Medulla oblongata (tissue), 1 donor: ENCODE data around the gene BDNF.
"Not testable (repeated sequence)": the region's sequence is repeated elsewhere in the genome, so short reads cannot be mapped to it uniquely, and the experiment has no call there.

ENCODE experiments used
- DNase-seq: peaks from one replicate; pipeline ENCODE4 v3.0.0-alpha.2; 2015; ENCODE audit errors: extremely low spot score

BDNF gene

DNA sequence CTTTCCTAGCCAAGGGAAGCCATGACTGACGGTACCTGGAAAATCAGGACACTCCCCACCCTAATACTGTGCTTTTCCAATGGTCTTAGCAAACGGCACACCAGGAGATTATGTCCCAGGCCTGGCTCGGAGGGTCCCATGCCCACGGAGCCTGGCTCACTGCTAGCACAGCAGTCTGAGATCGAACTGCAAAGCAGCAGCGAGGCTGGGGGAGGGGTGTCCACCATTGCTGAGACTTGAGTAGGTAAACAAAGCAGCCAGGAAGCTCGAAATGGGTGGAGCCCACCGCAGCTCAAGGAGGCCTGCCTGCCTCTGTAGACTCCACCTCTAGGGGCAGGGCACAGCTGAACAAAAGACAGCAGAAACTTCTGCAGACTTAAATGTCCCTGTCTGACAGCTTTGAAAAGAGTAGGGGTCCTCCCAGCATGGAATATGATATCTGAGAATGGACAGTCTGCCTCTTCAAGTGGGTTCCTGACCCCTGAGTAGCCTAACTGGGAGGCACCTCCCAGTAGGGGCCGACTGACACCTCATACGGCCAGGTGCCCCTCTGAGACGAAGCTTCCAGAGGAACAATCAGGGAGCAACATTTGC is 34.6 kb downstream of the BDNF start:
- not testable (repeated sequence) for DNase-seq

DNA sequence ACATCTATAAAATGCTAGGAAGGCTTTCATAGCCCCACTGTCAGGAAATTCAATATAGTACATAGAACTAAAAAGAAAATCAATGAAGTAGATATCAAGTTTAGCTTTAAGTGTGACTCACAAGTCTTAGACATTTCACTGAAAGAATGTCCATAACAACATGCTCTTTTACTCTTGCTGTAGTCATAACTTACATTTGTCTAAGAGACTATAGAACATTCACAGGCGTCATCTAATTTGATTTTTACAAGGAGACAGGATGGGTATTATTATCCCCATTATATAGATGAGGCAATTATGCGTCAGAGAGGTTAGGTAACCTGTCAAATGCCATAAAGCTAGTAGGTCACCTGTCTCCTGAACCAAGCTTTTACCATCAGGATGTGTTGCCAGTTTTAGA is 36.9 kb downstream of the BDNF start:
- DNase-seq = no peak

DNA sequence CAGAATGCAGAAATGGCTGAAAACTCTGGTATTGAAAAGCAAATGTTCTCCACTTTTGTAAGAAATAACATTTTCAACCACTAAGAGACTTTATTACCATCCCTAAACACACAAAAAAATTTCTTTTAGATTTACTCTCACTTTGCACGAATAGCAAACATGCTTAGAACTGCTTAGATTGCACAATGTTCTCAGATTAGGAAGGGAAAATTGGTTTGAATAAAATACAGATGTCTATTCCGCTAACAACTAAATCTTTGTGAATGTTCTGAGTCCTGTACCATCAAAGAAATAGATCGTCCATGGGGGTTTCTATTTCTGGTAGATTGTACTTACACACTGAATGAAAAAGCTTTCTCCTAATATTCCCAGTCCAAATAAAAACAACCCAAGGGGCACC is 40.1 kb downstream of the BDNF start:
- DNase-seq = no peak

DNA sequence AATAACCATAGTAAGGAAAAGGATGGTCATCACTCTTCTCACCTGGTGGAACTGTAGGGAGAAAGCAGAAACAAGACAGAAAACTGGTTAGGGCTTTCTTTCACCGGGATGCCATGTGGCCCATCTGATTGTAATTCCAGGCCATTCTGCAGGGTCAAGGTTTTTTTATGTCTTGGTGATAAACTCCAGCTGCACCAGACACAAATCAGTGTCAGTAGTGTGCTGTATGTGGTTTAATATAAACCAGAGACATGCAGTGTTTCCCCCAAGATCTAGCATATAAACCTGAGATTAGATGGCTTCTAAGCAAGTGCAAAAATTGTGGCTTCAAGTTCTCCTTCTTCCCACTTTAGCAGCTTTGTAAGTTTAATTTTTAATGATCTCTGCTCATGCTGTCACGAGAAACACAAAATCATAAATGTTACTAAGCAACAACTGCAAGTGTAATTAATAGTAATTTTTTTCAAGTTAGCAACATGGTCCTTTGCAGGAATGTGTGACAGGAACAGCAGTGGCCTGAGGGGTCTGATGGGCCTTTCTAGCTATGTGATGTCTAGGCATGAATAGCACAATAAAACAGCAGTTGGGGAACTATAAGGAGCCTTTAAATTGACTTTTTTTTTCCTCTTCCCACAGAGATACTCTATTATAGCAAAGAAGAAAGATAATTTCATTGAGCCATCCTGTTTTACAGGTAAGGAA is 41.6 kb downstream of the BDNF start:
- no peak for DNase-seq

DNA sequence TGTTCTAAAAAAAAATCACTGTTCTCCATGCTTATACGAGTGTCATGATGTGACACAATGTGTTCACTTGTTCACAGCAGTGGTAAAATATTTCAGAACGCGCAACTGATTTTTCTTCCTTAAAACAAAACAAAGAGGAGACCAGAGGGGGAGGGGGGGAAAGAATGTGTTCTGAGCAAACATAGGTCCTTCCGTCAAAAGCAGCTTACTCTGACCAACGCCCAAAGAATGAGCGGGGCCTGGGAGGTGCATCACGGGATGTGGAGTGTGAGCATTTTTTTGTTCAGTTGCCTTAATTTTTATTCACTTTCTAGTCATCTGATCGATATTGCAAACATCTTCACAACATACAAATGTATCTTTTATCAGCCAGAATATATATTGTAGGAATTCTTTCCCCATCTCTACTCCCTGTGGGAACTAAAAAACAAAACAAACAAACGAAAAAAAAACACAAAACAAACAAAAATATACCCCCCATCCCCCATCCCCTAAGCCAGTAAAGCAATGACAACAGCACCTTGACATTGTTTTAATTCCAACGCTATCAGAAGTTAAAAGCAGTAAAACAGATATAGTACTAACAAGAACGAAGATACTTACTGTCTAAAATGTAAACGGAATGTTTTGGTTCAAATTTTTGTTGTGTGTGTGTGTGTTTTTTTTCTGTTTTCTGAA is 43.3 kb downstream of the BDNF start:
- DNase-seq = no peak

DNA sequence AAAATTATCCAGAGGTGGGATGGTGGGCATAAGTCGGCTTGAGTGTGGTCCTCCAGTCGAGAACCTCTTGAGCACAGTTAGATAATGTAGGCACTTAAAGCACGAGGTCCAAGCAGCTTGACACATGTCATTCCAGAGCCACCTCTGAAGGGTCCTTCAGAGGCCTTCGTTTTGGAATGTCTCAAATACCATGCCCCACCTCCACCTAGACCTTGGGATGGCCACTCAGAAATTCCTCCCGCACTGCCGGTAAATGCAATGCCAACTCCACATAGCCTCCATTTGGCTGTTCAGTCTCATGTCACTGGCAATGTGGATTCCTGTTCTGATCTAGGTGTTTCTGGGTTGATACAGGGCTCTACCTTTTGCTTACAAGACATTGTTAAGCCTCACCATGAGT is 43.9 kb downstream of the BDNF start:
- DNase-seq = no peak

DNA sequence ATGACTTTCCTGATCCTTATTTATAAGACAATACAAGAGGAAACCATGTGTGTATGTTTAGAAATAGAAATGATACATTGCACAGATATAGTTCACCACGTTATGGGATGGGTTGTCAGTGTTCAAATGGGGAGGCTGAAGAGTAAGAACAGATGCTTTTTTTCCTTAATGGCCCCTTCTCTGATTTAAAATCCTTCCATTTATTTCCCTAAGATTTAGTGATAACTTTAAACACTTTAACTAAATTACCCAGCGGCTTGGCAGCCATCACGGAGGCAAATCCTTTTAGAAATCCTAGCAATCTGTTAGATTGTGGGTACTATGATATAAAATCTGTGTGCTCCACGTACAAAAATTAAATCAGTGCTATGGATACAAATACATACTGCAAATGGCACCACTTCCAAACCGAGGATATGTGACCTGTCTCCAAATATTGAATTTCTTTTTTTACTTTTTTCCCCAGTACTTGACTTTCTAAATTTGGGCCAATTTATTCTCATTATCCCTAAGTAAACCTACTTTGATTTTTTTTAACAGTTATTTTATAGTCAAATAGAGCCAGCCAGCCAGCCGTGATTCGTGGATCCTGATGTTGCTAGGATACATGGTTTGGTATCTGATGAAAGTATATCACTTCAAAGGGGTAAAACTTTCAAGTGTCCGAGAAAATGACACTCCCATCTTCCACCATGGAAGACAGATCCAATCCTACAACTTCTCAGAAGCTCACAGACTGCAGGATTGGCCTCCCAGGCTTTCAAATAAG is 46.1 kb downstream of the BDNF start:
- DNase-seq = no peak

DNA sequence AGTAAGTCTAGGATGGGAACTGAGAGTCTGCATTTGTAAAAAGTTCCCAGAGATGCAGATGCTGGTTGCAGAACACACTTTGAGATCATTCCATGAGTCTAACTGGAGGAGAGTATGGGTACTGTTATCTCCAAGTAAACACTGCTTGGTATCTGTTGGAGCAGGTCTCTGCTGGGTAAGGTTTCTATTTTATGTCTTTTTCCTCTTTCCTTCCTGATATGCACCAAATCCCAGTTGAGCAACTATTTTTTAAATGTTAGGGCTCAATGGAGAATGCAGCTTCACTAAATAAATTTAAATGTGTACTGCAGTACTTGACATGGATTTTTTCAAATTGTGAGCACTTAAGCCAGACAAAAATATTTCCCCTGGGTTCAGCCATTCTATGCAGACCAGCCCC is 48.5 kb downstream of the BDNF start:
- DNase-seq = no peak

DNA sequence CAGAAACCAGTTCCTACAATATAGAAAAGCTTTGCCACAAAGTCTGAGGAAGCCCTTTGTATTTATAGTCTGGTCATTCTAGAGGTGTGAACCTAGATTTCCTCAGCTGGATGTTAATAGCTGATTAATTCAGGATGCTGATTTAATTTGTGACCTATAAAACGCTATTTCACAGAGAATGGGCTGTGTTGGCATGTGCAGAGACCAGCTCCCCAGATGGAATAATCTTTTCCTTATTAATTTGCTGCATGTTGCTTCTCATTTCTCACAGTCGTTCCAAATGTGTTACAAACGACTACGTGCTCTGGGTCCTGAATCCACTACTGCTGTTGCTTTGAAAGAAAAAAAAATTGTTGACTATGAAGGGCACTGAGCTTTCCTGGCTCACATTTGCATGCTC is 49.3 kb downstream of the BDNF start:
- no peak for DNase-seq

DNA sequence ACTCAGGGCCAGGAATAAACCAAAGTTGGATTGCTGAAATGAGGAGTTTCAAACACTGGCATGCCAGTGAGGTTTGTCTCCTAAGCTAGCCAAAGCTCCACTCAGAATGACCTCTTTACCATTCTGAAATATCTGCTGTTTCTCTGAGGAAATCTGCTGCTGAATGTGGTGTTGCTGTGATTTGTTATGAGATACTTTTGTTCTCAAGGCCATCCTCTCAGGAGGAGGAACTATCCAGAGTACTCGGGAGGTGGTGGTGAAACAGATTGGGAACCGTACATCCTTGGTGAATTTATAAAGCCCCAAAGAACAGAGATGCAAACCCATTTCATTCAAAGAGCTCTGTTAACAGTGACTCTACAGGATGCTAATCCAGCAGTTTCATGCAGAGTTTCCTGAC is 50.5 kb downstream of the BDNF start:
- DNase-seq = no peak

DNA sequence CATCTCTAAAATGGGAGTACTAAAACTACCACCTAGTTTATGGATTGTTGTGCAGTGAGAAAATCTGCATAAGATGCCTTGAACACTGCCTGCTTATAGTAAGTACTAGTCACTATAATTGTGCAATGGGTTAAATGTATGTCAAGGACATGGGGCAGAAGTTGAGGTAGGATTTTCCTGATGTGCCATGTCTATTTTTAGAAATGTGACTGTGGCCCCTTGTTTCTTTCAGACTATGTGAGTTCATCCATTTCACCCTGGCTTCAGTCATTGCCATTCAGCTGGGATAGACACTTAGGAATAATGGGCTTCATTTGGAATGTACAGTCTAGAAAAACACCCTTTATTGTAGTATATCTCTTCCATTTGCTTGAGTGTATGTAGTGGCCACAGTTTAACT is 51.4 kb downstream of the BDNF start:
- no peak for DNase-seq

DNA sequence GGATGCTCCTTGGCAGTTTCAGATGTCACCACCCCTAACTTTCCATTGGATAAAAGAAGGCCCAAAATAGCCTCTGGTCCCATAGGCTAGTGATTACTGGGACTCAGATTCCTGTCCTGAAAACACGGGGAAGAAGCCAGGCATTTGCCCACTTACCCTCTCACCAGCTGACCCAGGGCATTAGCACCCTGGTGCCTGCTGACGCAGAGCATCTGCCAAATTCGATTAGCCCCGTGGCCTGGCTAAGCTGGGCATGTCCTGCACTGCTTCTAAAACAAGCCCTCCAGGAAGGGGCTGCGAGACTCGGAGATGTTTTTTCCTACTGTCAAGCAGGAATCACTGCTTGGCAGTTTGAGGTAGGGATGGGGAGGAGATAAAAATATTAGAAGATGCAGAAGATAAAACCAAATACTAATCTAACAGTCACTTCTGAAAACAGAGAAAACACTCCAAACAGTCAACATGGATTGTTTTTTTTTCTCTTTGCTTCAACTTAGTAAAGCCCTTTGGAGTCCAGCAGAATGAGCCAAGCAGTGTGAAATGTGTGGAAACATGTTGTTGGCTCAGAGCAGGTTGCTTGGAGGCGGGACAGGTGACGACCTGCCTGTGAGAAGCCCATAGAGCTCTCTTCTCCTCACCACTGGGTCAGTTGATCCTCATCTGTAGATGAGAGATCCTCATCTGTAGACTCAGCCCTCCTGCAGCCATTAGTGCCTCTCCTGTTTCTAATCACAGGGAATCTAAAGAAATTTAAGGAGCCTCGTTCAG is 54.0 kb downstream of the BDNF start:
- DNase-seq = no peak

DNA sequence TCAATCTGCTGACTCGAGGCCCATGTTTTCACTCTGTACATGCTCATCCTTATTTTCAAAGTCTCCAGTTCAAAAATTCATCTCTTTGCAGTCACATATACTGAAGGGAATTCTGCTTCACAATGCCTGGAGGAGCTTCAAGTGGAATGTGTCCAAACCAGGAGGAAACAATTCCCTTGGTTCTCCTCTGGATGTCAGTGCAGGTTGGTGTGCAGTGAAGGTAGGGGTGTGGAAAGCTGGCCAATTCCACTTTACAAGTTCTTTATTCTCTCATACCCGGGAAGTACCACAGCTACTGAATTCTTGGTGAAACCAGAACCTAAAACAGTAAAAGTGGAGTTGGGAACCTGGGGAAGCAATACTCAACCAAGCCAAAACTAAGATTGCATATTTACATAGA is 57.3 kb downstream of the BDNF start:
- DNase-seq = no peak

DNA sequence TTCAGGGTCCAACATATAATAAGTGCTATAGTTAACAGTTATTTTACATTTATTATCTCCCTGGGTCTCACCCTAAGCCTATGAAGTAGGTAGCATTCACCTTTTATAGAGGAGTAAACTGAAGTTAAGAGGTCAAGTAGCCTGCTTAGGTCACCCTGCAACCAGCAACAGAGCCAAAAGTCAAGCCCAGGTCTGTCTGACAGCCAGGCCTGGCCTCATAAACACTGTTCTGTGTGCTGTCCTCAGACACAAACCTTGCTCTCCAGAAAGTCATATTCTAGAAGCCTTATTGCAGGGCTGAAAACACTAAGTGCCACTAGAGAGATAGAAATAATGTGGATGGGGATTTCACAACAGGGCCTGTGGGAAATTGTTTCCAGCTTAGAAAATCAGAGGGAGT is 59.3 kb downstream of the BDNF start:
- no peak for DNase-seq

DNA sequence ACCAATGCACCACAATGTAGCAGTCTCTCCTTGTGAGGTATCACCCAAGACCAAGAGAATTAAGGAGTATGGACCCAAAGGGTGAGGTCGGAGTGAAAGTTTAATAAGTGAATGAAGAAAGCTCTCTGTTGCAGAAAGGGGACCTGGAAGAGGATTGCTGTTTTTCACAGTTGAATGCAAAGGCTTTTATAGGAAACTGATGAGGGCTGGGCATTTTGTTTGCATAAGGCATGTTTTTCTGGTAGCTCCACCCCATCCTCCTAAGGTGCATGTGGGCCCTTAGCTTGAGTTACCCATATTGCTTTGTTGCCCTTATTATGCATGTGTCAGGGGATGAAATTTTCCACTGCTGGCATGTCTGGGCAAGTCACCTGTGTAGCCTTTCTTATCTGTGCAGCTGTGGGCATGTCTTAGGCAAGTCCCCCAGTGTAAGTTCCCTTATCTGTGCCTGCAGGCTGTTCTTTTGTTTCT is 64.7 kb downstream of the BDNF start:
- no peak for DNase-seq

DNA sequence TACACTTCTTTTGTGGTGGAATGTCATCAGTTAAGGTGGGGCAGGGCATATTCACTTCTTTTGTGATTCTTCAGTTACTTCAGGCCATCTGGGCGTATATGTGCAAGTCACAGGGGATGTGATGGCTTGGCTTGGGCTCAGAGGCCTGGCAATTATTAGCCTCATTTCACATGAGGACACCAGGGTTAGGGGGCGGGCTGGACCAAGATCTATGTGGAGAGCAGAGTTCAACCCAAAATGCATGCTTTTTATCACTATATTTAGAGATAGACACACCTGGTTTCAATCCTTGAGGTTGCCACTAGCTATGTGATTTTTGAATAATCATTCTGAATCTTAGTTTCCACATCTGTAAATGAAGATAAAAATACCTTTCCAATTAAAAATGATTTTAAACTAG is 65.5 kb downstream of the BDNF start:
- not testable (repeated sequence) for DNase-seq

DNA sequence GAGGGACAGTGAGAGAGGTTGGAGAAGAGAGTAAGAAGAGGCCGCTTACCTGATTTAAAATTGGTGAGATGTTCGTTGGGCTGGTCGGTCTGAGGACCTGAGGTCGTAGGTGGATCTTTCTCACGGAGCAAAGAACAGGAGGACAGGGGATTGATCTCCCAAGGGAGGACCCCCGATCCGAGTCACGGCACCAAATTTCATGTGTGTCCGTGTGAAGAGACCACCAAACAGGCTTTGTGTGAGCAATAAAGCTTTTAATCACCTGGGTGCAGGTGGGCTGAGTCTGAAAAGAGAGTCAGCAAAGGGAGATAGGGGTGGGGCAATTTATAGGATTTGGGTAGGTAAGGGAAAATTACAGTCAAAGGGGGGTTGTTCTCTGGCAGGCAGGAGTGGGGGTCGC is 66.0 kb downstream of the BDNF start:
- DNase-seq = not testable (repeated sequence)

DNA sequence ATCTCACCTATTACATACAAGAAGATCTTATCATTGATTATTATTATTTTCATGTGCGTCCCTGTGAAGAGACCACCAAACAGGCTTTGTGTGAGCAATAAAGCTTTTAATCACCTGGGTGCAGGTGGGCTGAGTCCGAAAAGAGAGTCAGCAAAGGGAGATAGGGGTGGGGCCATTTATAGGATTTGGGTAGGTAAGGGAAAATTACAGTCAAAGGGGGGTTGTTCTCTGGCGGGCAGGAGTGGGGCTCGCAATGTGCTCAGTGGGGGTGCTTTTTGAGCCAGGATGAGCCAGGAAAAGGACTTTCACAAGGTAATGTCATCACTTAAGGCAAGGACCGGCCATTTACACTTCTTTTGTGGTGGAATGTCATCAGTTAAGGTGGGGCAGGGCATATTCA is 71.2 kb downstream of the BDNF start:
- DNase-seq = not testable (repeated sequence)

DNA sequence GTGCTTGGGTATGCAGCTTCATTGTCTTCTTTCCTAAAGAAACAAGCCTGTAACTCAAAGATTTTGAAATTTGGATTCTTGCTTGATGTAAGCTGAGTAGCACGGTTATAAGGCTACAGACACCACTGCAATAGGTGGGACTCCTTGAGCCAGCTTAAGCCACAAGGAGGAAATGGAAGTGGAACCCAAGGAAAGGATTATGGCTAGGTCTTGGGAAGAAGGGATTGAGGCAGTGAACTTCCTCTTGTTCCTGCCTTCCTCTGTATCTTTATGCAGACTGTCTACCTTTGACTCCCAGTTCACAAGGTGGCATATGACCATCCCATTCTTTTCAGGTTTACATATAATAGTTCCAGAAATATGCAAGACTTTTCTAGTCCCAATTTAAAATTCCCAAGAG is 72.3 kb downstream of the BDNF start:
- no peak for DNase-seq

DNA sequence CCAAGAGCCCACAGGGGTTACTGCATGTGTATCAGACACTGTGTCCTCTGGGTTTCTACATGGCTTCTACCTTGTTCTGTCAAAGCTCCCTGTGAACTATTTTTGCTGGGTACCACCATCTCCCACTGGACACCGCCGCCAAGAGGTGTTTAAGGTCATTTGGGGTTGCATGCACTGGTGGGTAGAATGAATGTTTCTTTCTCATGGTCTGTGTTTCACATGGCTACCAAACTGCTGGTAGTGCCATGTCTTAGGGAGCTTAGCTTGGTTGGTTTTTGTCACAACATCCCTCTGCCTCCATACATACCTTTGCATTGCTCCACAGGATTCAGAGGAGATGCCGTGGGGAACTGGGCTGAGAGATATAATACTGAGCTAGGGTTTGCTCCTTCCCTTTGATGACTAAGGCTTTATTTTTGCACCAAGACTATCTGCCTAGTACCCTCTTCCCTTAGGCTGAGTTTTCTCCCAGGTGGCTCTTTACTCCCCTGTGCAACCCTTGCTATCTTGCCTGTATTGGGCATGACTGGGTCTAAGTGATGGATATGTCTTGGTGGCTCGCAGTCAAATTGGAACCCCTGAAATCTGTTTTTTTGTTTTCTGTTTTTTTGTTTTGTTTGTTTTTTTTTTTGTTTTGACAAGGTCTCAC is 73.2 kb downstream of the BDNF start:
- DNase-seq = no peak

DNA sequence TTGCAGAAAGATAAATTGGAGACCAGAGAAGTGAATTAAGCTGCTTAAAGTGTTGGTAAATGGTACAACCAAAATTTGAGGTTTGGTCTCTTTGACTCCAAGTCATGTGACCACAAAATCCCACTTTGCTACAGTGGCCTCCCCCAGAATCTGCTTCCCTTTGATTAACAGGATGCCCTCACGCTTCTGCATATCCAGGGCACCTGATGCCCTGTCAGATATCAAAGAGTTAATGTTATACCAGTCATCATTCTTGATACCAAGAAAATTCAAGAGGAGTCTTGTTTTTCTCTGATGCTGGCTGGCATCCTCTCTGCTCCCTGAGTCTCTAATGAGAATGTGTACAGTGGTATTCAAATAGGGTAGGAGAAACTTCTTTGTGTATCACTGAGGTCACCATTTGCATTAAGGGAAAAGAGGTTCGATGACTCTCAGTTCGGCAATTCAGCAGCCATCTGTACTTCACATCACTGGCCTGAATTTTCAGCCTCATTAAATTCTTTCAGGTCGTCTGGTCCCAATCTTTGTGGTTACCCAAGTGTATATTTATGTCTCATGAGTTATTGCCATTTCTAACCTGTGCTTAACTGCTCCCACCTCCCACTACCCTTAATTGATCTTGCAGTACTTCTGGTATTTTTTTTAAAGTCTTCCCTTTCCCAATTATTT is 73.9 kb downstream of the BDNF start:
- no peak for DNase-seq
